Smooth muscle cell of bladder (primary cell): ENCODE data around the gene AFG1L. TPM values are rescaled to one million over a fixed set of nuclear protein-coding genes. Genes with fewer than 3 reads are reported as not detected.

Experiments used
- total RNA-seq: library from RNA; depleted of rRNA; stranded (reverse); fragments of >200 nt; gene quantifications from 2 replicates; pipeline ENCODE4 v1.2.3, GENCODE V29; 2014

The AFG1L gene
- total RNA-seq, result 3.3 and 5.1 TPM in 2 replicates

DNA sequence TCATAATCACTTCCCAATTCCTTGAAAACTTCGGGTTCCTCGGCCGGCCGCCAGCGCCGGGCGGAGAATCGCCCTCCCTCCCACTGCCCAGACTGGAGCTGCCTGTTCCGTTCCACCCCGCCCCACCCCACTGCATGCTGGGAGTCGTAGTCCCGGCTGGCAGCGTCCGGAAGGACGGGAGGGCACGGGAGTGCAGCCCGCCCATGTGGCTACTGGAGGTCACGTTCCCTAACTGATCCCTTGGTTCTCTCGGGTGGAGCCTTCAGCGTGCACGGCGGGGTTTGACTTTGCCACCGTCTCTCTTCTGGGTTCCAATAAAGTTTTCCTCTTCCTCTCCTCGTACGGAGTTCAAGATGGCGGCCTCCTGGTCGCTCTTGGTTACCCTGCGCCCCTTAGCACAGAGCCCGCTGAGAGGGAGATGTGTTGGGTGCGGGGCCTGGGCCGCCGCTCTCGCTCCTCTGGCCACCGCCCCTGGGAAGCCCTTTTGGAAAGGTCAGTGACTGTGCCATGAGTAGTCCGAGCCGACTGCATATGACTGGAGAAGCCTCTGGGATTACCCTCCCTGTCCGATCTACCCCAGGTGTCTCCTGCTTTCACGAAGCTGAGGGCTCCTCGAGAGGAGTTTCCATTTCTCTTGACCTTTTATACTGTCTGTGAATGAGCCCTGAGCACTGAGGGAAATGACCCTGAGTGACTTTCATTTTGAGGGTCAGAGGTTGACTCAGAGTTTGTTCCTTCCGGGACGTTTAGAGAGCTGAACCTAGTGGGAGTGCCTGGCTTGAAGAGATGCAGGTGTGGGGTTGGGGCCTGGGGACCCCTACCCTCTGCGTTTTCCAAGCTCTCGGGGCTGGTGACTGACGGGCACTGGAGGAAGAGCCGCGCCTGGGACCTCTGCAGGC, at the start of gene AFG1L:
AFG1L (plus strand) TSS at position 328 of the 899 bp plus-strand sequence; CDS start at position 354, 26 bp downstream.

DNA sequence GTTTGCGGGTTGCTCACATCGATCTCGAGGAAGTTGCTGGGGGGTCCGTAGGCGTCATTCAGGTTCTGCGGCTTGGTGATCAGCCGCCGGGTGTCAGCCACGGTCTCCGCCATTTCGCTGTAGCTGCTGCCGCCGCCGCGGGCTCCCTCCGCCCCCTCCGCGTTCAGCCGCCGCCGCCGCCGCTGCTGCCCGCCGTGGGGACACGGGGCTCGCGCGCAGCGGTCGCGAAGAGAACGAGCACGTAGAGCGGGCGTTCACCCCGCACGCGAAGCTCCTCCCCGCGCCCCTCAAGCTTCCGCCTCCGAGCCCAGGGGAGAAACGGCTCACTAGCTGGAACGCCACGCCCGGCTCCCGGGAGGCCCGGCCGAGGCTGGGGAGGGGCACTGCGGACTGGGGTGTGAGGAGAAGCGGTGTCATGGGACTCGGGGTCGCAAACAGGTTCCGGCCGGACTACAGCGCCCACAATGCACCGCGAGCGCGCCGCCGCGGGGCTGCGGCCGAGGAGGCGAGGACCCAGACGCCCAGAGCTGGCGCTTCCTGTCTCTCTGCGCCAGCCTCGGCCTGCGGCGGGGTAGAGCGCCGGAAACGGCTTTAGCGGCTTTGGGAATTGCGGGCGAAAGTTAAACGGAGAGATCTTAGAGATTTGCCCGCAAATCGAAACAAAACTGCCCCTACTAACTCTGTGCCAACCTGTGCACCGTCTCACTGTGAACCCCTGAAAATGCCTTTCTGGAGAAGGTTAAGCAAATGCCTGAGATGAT, 33.9 kb upstream of the AFG1L start, which contains the start of gene SNX3:
SNX3 (minus strand) TSS at position 232 of the 761 bp plus-strand sequence; CDS start at position 113, 119 bp downstream.

DNA sequence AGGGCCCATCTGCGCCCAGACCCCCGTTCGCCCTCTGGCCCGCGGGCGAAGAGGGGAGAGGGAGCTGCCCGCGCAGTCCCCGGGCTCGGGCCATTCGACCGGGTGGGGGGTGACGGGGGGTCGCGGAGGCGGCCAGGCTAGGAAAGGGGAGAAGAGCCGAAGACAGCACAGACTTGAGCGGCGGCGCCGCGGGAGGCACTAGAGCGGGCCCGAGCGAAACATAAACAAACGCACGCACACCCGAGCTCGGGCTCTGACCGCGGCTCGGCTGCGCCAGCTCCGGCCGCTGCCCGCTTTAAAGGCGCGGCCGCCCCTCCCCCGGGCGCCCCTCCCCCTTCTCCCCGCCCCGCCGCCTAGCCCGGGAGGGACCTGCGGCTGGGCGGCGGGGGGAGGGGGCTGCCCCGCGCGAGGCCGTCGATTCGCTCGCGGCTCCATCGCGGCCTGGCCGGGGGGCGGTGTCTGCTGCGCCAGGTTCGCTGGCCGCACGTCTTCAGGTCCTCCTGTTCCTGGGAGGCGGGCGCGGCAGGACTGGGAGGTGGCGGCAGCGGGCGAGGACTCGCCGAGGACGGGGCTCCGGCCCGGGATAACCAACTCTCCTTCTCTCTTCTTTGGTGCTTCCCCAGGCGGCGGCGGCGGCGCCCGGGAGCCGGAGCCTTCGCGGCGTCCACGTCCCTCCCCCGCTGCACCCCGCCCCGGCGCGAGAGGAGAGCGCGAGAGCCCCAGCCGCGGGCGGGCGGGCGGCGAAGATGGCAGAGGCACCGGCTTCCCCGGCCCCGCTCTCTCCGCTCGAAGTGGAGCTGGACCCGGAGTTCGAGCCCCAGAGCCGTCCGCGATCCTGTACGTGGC, 265.8 kb downstream of the AFG1L start, which contains the start of gene FOXO3:
FOXO3 (plus strand) TSS at position 455 of the 846 bp plus-strand sequence; CDS start at position 747, 292 bp downstream.

Other genes with a start within 250 kb of the AFG1L start
- gene OSTM1, start 220.3 kb upstream of the AFG1L start, total RNA-seq, result 32.7 and 41.2 TPM in 2 replicates
- not detected in 2 replicates for gene NR2E1, start 129.0 kb upstream of the AFG1L start, total RNA-seq
- gene SNX3, start 34.0 kb upstream of the AFG1L start, total RNA-seq, result 148 and 198 TPM in 2 replicates